OCI-LY7 (cell line): Measurements from ENCODE around the gene PPHLN1.

Source experiments
- CTCF ChIP-seq: fragments of 200-600 bp; sonication (generic); conservative IDR thresholded peaks from 2 replicates; pipeline ENCODE4 v1.5.1; 2014; ENCODE audit warnings: mild to moderate bottlenecking, antibody characterized with exemption, low read length, moderate library complexity, mixed read lengths
- EZH2phosphoT487 ChIP-seq: fragments of 200-600 bp; sonication (generic); IDR thresholded peaks from 2 replicates; pipeline ENCODE4 v1.6.1; 2018; ENCODE audit warnings: low read depth, borderline replicate concordance, mild to moderate bottlenecking, mixed run types, antibody characterized with exemption, low read length, moderate library complexity, mixed read lengths

- TF ChIP-seq CTCF: no peak
- no peak for TF ChIP-seq EZH2phosphoT487
These were observed 106.7 kb downstream of the PPHLN1 start for GRCh38 chr12:42432517-42433140.
